NT2/D1 (cell line): Measurements from ENCODE around the gene CAB39L.

ENCODE experiments used
- SUZ12 ChIP-seq: IDR thresholded peaks from 2 replicates; pipeline ENCODE4 v1.6.1; 2011; ENCODE audit not compliant: insufficient read length, insufficient read depth; ENCODE audit errors: extremely low read depth
- YY1 ChIP-seq: IDR thresholded peaks from 2 replicates; pipeline ENCODE4 v1.6.1; 2011; ENCODE audit not compliant: insufficient read length, insufficient read depth
- ZNF274 ChIP-seq: IDR thresholded peaks from 2 replicates; pipeline ENCODE4 v1.6.1; 2011; ENCODE audit warnings: mild to moderate bottlenecking, low read depth, low read length

GRCh38 chr13:49351871-49352270, 92.0 kb downstream of the CAB39L start:
- TF ChIP-seq ZNF274, result no peak
- TF ChIP-seq YY1, result no peak
- TF ChIP-seq SUZ12, result no peak
